Fibroblast of peridontal ligament (primary cell): ENCODE data around the gene PRMT9.

Experiments used
- DNase-seq: peaks from one replicate; pipeline ENCODE4 v3.0.0-alpha.2; 2010; ENCODE audit errors: extremely low read depth

Gene PRMT9

GRCh38 chr4:147678796-147679549, 5.0 kb downstream of the PRMT9 start:
- DNase-seq: peak; percentile 59

GRCh38 chr4:147678106-147678505, 5.9 kb downstream of the PRMT9 start:
- no peak for DNase-seq

DNA sequence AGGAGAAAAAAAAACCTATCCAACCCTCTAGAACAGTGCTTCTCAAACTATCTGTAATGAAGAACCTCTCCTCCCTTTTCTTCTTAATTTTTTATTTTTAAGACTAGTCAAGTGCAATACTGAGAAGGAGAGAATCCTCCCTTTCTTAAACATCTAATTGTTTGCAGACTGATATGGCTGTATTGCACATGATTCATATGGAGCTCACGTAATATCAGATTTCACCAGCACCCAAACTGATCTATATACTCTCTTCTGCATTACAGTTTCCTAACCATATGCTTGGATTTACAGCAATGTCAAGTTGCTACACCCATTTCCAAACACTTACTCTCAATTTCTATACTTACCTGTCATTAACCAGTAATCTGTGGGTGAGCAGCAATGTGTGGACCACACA, 9.5 kb downstream of the PRMT9 start:
- peak; percentile 73 for DNase-seq

DNA sequence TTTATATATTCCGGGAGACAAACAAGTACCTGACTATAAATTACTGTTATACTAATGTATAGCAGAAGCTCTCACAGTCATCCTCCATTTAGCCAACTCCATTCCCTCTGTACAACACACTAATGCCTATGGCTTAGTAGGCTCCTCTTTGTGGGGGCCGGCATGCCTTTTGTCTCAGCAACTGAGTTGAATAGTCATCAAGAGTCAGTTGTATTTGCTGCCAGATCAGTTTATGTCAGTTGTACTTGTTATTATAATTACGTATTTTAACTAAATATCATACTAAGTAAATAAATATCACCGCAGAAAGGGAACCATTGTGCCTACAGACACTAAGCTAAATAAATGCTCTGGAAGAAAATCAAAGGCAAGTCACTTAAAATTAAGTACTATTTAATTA, 9.9 kb downstream of the PRMT9 start:
- peak; percentile 25 for DNase-seq

DNA sequence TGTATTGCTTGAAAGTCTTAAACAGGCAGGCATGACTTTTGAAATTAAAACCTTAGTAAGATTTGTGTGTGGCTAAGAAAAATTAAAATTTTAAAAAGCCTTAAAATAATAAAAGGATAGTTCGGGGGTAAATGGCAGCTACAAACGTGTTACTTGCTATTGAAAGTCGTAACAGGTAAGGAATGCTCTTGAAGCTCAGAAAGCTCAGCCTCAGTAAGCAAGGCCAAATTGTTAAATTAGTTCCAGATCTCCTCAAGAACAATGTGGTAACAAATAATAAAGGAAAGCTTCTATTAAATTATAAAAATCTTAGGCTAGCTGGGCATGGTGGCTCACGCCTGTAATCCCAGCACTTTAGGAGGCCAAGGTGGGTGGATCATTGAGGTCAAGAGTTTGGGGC, 25.5 kb downstream of the PRMT9 start:
- peak; percentile 27 for DNase-seq

- no peak for DNase-seq
Measured at GRCh38 chr4:147655639-147656038, 28.3 kb downstream of the PRMT9 start.

DNA sequence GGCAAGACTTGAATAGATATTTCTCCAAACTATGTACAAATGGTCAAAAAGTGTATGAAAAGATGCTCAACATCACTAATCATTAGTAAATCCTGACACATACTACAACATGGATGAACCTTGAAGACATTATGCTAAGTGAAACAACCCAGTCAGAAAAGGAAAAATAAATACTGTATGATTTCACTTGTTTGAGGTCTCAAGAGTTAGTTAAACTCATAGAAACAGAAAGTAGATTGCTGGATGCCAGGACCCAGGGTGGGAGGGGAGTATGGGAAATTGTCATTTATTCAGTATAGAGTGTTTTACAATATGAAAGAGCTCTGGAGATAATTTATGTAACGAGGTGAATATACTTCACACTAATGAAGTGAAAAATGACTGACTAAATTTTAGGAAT, 32.4 kb downstream of the PRMT9 start:
- peak; percentile 13 for DNase-seq

- no peak for DNase-seq
Measured at GRCh38 chr4:147648656-147649055, 35.3 kb downstream of the PRMT9 start.

GRCh38 chr4:147645099-147645498, 38.9 kb downstream of the PRMT9 start:
- no peak for DNase-seq

DNA sequence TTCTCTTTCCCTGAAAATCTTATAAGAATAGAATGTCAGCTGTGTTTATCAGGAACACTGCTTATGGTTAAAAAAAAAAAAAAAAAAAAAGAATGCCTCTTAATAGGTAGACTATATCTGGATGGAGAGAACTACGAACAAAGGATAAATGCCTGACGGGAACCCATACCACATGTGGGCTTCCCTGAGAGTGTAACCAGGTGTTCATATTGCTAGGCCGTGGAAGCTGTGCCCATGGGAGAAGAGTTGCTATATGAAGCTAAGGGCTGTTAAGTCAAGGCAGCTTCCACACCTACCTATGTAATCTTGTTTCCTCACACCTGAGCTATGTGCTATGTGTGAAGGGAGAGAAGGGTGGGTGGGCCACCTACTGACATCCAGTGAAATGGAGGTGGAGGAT, 39.5 kb downstream of the PRMT9 start:
- DNase-seq: no peak

GRCh38 chr4:147643616-147644015, 40.3 kb downstream of the PRMT9 start:
- DNase-seq: no peak

DNA sequence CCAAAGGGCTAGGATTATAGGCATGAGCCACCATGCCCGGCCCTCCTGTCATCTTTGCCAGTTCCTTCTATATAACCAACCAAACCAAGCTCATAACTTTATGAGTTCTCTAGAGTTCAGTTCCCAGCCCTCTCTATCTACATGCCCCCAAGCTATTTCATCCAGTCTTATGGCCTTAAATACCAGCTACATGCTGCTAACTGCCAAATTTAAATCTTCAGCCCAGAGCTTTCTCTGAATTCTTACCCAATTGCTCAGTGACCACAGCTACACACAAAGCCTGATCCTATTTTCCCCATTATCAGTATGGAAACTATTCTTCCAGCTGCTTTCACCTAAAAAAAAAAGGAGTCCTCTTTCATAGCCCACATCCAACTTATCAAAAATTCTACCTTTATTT, 43.6 kb downstream of the PRMT9 start:
- peak; percentile 35 for DNase-seq

GRCh38 chr4:147639388-147639787, 44.6 kb downstream of the PRMT9 start:
- DNase-seq: peak; percentile 27

GRCh38 chr4:147638942-147639341, 45.0 kb downstream of the PRMT9 start:
- DNase-seq: peak; percentile 33

- no peak for DNase-seq
Measured at GRCh38 chr4:147638365-147638764, 45.6 kb downstream of the PRMT9 start.

DNA sequence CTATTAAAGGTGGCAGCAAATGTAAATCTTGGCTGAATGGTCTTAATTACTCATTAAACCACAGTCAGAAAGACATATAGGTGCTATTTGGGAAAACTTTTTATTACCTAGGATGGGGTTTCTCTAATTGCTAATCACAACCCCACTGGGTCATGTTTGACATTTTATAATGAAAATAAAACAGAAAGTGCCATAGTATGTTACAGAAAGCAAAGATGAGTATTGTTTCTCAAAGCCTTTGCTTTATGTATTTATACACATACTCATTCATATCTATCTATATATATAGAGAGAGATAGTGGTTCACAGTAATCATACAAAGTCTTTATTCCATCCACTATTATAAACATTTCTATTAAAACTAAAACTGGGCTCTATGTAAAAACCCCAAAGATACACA, 48.6 kb downstream of the PRMT9 start:
- DNase-seq: no peak

DNA sequence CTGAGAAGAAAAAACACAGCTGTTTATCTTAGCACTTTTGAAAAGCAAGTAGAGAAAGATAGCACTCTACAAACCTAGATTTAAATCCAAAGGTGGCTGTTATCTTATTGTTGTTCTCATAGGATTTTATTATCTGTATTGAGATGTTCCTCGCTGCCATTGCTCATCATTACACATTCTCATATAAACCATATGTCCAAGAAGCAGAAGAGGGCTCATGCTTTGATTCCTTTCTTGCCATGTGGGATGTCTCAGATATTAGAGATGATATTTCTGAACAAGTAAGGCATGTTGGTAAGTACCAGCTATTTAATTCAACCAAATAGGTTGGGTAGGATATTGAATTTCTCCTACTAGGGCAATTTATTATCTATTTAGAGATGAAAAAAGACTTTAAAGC, 50.3 kb downstream of the PRMT9 start:
- DNase-seq: no peak

- DNase-seq: peak; percentile 36
Measured at GRCh38 chr4:147633113-147633512, 50.9 kb downstream of the PRMT9 start.

GRCh38 chr4:147629783-147630730, 53.9 kb downstream of the PRMT9 start:
- DNase-seq: no peak

GRCh38 chr4:147628415-147628814, 55.5 kb downstream of the PRMT9 start:
- DNase-seq: no peak

DNA sequence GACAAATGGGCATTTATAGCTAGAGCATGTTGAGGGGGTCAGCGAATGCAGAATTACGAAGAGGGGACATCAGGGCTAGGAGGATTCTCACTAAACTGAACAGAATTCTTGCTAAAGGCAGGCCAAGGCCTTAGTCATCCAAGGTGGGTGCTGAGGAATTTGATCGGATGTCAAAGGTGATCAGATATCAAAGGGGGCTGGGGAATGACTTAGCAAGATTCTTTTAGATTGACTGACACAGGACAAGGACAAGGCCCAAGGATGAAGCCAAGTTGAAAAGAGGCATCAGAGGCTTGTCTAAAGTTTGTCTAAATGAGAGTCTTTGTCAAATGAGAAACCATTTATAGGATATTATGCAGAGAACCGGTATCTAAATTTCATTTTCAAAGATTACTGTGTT, 57.1 kb downstream of the PRMT9 start:
- no peak for DNase-seq

- no peak for DNase-seq
Measured at GRCh38 chr4:147625733-147626132, 58.2 kb downstream of the PRMT9 start.

DNA sequence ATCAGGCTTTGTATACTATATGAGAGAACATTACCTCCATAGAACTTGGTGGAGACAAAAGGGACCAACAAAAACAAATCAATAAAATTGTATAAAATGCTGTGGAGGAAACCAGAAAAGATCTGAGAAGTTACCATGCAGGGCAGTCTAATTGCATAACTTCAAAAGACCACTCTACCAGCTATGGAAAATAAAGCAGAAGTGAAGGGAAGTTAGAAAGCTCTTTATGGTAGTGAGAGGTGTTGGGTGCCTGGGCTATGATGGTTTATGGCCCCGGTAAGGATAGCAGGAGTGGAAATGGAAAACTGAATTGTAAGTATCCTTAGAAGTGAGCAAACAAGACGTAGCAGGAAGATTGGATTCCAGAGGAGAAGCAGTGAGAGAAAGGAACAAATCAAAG, 63.6 kb downstream of the PRMT9 start:
- DNase-seq: no peak
